GM12874 (cell line): ENCODE results near the gene ZNF778.

Experiments used
- CTCF ChIP-seq: IDR thresholded peaks from 2 replicates; pipeline ENCODE4 v1.5.1; 2011; ENCODE audit warnings: low read depth, mild to moderate bottlenecking, control low read depth, low read length, moderate library complexity; ENCODE audit not compliant: insufficient read depth

The ZNF778 gene

DNA sequence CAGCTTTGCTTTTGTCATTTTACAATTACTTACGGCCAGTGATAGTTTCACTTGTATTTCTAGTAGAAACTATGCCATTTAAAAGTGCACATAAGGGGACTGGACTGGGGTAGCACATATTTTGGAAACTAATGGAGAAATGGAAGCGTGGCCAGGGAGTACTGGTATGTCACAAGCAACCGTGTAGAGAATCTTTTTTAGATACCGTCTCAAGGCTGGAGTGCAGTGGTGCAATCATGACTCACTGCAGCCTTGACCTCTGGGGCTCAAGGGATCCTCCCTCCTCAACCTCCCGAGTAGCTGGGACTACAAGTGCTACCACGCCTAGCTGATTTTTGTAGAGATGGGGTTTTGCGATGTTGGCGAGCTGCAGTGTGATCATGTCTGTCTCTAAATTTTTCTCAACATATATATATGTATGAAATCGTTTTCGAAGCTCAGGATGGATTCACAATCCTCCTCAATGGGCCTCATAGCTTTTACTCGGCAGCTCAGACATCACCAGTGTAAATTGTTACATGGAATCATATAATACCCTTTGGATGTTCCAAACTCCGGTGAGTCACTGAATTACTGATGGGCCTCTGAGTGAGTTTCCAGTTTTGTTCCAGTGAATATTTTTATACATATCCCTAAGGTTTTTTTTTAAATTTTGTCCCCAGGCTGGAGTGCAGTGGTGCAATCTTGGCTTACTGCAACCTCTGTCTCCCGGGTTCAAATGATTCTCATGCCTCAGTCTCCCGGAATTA is 51.7 kb downstream of the ZNF778 start:
- no peak for TF ChIP-seq CTCF

DNA sequence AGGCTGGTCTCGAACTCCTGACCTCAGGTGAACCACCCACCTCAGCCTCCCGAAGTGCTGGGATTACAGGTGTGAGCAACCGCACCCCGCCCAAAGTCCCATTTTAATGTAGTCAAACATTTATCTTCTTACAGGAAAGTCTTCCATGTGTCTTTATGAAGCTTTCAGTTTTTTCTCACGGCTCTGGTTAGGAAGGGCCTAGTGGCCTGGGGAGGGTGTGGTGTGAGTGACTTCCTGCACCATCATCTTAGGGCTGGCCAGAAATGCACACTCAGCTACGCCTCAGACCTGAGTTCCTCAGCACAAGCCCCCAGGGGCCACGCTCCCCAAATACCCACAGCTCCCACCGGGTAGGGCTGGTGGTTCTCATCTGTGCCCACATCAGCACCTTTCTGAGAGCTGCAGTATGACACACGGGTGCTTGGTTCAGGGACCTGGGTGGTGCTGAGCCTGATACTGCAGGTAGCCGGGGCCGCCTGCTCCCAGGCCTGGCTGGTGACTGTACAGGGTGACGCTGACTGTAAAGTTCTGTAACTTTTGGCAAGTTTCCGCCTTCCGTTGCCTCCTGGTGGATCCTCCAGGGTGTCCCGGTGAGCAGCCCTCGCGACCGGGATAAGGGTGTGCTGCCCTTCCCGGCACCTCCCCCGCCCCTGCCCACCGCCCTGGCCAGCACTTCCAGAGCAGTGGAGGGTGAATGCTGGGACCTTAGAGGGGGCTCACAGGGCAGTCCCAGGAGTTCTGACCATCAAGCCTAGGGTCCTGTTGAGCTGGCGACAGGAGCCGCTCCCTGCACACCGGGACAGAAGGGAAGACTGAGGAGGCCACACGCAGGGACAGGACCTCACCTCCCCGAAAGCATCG is 52.5 kb downstream of the ZNF778 start:
- TF ChIP-seq CTCF: no peak

DNA sequence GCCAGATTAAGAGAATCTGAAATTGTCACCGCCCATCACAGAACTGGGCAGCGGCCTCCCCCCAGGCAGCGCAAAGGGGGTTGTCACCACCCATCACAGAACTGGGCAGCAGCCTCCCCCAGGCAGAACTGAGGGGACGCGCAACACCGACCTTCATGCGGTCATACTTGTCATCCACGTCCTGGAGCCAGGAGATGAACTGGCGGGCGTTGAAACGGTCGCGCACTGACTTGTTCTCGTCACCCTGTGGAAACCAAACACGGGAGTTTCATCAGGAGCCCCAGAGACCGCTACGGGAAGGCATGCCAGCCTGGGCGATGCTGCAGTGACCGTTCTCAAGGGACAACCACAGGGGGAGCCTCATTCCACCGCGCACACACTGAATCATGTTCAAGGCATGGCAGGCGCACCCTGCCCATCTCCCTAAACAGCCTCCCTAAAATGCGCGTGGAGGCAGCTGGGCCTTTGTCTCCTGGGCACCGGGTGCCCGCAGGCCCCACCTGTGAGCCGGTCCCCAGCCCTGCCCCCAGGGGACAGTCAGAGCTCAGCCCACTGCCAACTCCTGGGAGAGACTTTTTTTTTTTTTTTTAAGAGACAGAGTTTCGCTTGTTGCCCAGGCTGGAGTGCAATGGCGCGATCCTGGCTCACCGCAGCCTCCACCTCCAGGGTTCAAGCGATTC is 53.3 kb downstream of the ZNF778 start:
- TF ChIP-seq CTCF: no peak

DNA sequence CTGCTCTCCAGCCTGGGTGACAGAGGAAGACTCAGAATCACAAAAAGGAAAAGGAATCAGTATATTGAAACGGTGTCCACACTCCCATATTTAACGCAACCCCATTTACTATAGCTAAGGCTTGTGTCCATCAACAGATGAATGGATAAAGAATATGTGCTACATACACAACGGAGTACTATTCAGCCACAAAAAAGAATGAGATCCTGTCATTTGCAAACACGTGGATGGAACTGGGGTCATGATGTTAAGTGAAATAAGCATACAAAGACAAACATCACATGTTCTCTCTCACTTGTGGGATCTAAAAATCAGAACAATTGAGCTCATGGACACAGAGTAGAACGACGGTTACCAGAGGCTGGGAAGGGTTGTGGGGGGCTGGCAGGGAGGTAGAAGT is 55.1 kb downstream of the ZNF778 start:
- TF ChIP-seq CTCF: no peak

DNA sequence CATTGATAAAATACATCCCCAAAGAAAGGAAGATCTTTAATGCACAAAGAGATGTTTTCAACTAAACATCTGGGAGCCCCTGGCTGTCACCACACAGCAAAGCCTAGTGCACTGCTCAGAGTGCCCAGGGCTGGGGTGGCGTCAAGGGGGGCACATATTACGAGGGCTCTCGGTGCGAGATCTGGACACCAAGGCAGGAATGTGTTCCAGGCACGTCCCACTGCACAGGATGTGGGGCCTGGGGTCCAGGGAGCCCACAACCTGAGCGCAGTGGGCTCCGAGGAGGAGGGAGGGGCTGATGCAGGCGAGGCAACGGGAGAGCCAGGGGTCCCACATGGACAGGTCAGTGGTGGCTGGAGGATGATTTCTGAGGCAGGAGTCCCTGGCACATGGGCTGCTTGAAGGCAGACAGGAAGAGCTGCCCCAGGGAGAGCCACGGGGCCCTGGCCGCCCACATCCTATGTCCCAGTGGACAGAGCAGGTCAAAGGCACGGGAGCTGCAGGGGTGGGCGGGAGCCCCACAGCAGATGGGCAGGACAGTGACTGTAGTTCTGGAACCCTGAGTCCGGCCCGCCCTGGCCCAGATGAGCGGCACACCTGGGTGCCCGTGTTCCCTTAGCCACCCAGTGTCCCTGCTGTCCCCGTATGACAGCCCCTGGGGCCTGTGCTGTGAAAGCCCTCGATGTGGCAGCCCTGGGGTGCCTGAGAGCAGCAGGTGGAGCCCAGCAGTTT is 56.4 kb downstream of the ZNF778 start:
- TF ChIP-seq CTCF: no peak

DNA sequence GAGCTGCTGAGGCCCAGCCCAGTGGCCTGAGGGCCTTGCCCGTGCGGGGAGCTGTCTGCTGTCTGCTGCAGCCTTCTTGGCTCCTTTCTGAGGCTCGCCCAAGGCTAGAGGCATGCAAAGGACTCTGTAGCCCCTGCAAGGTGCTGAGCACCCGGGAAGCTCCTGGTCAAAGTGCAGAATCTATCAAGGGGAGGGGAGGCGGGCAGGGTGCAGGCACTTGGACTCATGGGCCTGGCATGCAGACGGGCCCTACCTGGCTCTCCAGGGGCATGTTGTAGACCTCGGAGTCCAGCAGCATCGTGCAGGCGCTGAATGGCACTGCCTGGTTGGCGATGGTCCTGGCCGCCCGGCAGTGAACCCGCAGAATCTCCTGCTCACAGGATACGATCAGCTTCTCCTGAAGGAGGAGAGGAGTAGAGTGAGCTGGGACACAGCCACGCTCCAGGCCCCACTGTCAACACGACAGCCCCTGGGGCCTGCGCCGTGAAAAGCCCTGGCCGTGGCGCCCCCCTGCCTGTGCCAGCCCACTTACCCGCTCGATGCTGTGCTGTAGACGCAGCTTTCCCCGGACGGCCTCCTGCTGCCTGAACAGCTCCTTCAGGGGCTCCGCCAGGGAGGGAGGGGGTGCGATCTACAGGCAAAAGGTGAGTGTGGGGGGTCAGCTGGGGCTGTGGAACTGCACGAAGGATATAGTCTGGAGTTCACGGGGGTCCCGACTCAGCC is 57.2 kb downstream of the ZNF778 start:
- no peak for TF ChIP-seq CTCF
